Hippocampal formation (tissue), 2 donors: ENCODE measurements around the gene SPOCK1.

Experiments used
- DNase-seq, 2 donors: peaks; one replicate each; lab custom pipeline; 2025; lab: John Stamatoyannopoulos, UW

Gene SPOCK1

DNA sequence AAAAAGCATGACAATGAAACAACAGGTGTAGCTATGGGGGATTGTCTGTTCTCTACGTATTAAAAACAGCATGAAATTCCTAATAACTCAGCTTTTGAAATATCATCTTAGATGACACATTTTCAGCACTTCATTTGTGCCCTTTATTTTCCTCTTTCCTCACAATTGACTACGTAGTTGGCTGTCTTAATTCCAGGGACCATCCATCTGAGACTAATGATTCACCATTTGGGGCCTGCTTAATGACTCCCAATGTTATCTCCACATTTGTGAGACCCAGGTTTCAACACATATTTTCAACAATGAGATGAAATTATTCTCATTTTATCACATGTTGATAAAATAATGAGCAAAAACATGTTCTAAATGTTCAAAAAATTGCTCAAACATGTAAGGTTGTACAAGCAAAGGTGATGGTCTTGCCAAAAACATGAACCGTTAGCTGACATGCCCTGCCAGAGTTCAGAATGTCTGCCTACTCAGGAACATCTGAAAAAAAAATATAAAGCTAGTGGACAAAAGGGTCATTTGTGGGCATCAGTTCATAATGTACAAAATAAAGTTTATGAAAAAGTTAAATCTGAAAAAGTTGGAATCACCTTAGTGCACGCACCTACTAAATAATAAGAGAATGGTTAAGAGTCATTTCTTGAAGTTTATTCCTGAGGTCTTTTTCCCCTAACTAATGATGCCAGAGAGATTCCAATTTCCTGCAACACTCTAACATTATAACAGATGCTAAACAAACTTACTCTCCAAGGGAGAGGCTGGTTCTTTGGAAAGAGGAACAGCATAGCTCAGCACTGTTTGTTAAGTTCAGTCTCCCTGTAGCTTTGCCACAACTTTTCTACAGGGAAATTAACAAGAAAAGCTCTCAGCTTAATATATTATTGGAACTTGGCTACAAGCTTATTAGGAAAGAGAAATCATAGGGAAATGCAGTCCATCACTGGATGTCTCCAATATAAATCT lies 275.5 kb downstream of the SPOCK1 start:
- DNase-seq = no peak

DNA sequence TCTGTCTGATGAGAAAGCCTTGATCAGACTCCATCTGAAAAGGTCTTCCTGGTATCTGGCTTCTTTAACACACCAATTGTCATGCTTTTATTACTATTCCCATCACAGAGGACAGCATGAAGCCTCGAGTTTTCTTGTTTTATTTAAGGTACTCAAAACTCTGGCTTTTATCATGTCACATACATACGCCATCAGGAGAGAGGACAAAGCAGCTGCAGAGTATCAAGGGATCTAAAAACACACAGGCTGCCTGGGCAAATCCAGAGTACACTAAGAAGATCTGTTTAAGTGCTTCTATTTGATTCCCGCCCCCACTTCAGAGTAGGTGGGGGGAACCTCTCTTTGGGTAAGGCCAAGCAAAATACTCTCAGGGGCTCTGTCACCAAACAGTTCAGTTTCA lies 277.2 kb downstream of the SPOCK1 start:
- no peak for DNase-seq

DNA sequence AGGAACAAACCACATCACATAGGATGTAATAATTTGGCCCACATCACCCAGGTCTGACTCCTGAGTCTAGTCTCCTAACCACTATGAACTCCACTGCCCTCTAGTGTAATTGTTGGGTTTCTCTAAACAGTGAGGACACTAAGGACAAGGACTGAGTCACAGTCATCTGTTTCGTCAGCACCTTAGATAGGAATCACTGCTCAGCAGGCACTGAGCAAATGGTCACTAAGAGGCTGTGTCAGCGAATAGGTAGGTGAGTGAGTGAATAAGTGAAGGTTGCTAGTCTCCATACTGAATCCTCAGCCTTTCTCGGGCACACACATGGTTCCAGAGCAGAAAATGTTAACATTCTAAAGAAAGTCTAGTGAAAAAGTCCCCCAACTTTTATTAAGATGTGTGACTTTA lies 278.6 kb downstream of the SPOCK1 start:
- DNase-seq = peak in 1 of 2 donors; percentile 10

DNA sequence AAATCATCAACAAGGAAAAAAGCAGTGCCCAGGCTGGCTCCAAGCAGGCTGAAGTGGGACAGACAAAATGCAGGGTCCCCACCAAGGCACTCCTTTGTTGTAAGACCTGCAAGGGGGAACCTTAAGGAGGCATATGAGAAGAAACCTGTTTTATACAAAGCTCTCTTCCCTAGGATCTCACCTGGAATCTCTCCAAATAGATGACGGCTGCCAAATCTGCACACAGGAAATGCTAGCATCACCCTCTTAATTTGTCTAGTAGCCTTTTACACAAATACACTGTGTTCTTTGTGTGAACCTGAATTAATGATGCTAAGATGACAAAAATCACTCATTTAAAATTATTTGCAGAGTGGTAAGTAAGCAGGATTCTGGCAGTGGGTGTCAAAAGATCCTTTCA lies 280.2 kb downstream of the SPOCK1 start:
- DNase-seq = no peak

DNA sequence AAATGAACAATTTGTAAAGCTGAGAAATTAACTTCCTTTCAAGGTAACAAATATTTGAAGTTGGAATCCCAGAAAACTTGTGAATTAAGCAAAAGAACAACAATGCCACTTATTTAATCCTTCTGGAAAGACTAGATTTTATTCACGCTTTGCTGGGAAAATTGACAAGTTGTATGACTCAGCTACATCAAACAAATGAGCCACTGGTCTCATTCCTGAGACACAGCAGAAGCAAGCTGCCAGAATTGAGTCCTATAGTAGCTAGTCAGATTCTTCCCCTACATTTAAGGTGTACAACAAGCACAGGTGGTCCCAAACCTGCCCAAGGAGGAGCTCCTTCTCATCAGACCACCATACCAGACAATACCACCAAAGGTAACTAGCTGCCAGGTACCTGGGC lies 280.7 kb downstream of the SPOCK1 start:
- peak in 1 of 2 donors; percentile 69 for DNase-seq

DNA sequence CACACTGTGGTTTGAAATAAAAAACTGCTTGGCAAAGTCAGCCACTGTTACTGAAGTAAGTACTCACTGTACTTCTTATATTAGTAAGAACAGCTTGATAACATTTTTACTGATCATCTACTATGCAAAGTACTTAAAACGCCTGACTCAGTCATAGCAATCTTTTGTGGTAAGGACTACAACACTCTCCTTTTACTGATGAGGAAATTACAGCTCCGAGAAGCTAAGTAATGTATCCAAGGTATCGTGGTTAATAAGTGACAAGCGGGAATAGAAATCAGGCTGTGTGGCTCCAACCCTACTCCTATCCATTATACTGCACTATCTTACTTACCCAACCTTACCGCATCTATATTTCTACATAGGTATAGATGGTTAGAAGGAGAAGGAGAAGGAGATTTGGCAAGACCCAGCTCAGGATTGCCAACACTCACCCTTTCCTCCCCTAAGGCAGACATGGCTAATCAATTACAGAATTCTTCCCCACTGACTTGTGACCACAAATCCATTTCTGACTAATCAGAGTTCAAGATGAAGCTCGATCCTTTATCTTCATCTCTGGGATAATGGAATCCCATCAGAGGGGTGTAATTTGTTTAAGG lies 281.4 kb downstream of the SPOCK1 start:
- no peak for DNase-seq

DNA sequence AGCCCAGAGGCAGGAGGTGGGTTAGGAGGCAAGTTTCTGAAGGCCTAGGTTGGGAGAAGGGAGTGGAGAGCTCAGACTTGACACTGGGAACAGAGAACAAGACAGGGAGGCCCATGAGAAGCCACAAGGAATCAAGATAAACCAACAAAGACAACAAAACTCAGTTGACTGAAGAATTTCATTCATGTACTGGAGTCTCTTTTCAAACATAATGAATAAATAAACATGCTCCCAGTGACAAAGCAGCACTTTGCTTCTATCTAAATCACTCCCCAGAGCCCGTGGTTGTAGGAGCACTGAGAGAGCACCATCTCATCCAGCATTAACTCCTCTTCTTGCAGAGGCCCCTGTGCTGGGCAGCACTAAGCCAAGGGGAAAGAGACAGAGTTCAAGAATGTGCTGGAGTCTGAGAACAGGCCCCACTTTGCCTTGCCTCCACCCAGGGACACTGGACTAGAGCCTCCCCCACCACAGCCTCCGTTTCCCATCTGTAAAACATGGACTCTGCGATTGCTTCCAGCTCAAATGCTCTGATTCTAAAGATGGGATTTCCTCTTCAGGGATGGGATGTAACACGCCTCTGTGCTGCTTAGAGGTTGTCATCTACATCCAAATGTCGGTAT lies 282.0 kb downstream of the SPOCK1 start:
- no peak for DNase-seq

DNA sequence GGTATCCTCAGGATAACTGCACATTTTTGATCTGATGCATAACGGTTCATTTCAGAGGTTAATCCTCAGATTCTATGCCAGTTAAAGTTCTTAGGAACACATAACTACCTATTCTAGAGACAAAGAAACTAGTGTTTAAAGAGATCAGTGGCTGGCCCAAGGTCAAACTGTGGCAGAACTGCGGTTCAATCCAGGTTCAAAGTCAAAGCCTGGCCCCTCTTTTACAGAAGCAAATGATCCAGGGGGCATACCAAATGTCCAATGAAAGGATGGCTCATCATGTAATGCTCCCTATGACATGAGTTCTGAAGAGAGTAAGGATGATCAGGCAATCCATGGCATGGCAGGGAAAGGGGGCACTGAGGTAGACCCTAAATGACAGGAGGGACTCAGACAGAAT lies 283.3 kb downstream of the SPOCK1 start:
- DNase-seq = no peak

DNA sequence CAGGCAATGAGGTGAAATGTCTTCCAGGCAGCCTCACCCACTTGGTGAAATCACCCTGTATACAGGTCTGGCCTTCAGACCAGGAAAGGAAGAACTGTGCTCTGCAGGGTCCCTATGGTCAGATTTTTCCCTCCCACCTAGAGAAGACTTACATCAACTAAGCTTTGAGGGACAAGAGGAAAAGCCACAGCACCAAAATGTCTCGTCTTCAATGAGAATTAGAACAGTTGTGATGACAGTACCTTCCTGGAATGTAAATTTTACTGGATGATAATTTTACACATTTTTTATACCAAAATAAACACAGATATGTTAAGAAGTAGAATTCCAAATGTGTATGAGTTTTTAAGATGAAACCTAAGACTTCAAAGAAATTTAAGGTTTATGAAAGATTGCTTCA lies 283.9 kb downstream of the SPOCK1 start:
- DNase-seq = no peak

DNA sequence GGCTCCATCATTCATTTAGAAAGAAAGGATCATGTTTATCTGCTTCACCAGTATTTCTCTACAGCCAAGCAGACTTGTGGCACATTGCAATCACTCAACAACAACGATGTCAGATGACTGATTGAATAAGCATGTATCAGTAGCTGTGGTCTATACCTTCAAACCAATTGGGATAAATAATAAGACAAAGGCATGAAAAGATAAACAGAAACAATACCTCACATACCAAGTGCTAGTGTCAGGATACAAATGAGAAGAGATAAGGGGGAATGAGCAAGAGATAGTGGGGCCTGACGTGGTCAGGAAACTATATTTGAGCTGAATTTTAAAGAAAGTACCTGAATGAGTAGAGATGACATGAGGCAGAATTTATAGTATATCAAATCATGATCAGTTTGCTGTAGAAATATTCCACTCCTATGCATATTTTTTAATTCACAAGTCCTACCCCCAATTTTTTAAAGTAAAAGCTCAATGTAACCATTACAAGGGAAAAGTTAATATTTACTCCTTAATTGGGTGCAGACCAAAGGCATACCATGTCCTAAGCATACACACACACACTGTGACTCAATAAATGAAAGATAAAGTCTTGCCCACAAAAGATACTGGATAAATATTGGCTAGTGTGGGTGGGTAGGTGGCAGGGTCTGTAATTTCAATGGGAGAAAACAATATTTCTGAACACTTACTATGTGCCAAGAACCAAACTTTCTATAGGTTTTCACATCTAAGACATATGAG lies 284.5 kb downstream of the SPOCK1 start:
- DNase-seq = no peak

DNA sequence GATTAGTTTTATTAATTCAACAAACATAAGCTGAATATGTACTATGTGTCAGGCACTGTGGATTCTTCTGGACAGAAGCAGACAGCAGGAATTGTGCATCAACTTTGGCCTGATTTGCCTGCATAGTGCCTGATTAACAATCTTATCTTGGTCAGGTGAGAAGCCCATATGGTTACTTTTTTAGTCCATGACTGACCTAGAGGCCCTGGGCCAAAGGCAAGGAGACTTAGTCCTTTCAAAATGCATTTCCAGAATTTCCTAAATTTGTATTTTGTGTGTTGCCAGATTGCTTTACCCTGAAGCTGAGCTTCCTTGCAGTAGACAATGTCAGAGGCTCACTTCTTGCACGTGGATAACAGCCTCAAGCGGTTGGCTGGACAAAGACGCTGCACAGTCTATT lies 286.7 kb downstream of the SPOCK1 start:
- DNase-seq = no peak

DNA sequence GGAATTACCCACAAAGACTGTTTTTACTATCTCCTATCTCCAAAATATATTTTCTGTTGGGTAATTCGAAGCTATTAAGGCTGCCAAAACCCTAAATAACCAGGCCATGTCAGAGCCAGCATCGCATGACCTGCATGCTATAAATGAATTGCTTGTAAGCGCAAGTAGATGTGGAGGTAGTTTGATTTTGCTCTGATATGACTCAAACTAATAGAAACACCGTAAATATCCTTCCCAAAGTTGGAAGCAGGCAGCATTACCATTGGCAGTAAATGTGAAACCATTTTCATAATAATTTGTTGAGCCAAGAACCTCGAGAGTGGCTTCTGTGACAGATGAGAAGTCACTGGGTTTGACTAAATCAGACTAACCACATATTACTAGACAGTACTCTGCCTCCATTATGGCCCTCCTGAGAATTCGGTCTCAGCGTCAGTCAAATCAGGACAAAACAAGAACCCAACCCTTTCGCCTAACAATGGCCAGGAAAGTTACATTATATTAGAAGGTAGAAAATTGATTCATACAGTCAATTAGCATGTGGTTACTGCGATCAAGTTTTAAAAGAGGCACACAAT lies 289.8 kb downstream of the SPOCK1 start:
- DNase-seq = no peak

DNA sequence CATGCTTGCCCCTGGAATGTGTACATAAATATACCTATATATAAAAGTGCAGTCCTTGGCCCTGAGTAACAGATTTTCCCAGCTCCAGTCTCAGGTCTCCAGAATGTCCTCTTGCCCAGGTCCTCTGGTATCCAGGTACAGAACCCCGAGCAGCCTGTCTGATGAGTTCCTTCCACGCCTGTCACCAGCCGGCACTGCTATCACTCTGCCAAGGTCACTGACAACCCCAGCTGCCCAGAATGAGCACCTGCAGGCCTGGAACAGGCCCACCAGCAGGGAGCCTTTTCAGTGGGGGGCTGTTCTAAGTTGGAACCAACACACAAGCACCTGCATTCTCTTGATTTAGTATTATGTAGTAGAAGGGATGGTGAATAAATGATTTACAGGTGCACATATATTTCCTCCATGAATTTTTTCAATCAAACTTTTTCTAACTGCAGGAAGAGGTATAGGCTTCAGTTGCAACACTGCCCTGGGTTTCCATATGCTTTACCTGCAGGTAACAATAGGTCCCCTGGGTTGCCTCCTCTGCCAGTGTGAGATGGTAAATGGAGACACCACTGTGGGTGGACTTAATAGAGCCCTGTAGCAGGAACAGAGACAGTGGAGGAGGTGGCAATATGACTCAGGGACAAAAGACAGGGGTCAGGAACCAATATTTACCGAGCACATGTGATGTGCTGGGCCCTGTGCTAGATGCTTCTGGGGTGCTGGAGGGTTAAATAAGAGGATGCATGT lies 291.9 kb downstream of the SPOCK1 start:
- DNase-seq = no peak

DNA sequence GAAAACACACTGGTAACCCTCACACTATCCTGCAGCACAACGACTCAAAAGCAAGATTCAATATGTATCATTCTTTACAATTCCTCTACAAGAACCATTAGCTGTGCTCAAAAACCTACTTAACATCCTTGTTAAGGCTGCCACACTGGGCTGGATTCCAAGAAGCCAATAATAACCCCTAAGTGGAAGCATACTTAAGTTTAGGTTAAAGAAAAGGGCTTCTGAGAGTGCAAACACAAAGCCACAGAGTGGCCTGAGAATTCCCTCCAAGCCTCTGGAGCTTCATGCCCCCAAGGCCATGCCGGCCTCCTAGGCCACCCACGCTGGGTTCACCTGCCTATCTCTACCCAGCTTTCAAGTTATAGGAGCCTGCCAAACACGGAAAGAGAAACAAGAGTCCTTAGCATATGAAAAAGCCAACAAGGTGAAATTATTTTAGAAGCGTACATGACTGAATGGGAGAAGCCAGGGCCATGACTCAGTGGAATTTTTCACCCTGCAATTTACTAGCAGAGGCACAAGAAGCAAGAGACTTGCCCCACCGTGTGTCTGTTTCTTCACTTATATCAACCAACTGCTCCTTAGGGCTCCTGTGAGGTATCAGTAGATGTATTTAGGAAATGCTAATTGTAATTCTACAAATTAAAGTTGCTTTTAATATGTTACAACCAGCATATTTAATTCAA lies 293.0 kb downstream of the SPOCK1 start:
- peak in 1 of 2 donors; percentile 19 for DNase-seq

DNA sequence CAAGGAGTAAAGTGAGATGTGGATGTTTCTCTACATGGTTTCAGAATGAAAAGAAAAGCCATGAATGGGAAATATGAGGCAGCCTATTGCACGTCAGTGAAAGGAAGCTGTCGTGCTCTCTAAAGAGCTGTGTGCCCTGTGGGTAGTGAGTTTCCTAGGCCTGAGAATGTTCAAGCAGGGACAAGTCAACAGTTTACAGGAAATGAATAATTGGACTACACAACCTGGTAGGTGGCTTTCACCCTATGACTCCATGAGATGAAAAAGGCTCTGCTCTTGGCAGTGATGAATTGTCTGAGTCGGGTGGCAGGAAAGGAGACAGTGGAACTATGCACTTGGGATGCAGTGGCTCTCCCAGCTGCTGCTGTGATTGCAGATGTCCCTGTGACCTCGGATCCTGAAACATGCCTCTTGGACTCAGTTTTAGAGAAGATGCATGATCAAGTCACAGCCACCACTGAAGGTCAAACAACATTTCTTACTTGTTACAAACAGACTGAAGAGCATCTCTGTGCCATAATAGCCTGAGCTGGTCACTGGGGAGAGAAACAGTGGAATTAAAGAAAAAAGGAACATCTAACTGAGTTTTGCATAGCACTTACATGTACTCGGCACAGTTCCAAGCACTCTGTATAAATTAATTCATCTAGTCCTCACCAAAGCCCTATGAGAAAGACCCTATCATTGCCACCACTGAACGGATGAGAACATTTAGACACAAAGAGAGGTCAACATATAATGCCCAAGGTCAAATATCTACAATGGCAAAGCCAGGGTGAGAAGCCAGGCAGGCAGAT lies 293.7 kb downstream of the SPOCK1 start:
- no peak for DNase-seq

DNA sequence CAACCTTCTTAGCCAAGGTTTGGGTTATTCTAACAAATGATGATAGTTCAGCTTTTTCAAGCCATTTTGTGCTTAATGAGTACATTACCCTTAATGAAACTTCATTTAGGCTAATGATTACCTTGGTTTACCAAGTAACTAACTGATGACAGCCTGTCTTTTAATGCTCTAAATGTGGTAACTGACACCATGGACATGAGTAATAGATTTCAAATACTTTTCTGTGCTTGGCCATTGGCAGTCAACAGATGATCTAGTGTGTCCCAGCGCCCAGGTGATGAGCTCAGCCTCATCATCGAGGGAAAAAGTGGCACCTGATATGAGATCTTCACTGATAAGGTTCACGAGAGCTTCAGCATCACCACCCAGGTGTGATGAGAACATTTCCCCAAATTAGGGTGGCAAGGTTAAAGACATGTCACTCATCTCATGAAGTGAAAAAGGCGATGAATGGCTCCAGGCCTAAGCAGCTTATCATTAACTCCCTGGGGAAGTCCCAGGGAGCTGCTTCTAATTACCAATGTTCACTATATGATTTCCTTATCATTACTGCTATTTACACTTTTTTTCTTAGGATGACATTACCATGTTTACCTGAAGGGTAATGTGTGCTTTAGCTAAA lies 296.0 kb downstream of the SPOCK1 start:
- no peak for DNase-seq

DNA sequence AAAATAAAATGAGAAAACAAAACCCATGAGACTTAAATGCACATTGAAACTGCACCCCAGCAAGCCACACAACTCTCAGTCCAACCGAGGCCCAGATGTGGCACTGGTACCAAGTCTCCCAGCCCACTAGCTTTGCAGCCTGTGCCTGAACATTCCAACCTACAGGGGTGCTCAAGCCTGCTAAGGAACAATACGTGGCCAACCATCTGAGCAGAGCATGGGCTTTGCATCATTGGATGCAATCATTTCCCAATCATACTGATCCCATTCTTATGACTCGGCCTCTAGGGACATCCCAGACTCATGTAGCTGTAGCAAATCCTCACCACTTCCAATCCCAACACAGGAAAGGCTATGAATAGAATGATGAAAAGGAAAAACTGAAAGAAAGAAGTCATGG lies 297.2 kb downstream of the SPOCK1 start:
- no peak for DNase-seq

DNA sequence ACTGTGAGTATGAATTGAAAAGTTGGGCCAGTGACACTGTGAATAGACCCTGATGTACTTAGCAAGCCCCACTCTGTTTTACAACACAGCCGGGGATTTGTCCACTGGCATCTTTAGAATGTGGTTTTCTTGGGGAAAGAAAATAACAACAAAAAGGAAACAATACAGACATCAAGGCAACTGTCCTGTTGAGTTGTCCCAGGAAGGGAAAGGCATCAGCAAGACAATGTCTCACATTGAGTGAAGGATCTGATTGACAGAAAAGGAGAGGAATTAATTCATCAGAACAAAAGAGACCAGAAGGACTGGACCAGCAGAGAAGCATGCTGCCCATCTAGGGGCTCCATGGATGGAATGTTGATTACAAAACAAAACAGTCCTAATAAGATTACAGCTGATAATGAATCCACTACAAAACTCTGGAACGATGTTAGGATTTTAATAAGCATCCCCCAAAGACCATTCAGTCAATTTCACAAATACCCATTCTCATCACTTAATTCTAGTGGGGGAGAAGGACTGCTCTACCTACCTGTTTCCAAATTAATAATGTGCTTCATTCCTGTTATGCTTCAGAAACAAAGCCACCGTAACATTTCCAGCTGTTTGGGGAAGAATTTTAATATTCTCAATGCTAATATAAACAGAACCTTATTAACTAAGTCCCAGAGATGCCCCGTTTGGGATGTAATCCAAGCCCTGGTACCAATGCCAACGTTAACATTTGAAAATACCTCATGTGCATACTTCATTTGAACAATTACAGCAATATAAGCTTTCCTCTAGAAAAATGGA lies 298.0 kb downstream of the SPOCK1 start:
- DNase-seq = no peak
